Spleen (tissue), 11 donors: ENCODE results near the gene RAB40B. TPM values are rescaled to one million over a fixed set of nuclear protein-coding genes. Genes with fewer than 3 reads are reported as not detected.
"Not testable (repeated sequence)": the region's sequence is repeated elsewhere in the genome, so short reads cannot be mapped to it uniquely, and the experiment has no call there.

Experiments
- DNase-seq: peaks from one replicate; pipeline ENCODE4 v3.0.0-alpha.2; 2020
- H3K27ac ChIP-seq, 8 donors: fragments of 200-600 bp; sonication (generic) in 7 of 8; 1 replicate in 4 of 8; 2 replicates in 4 of 8; pipeline versions ENCODE4 v1.5.0 to v1.8.0; 2016 to 2021; ENCODE audit warnings: inconsistent platforms in 4 of 8, mild to moderate bottlenecking in 4 of 8, moderate library complexity in 1 of 8
- H3K27me3 ChIP-seq, 7 donors: fragments of 200-600 bp; sonication (generic) in 6 of 7; replicated peaks in 1 of 7; 1 replicate in 4 of 7; 2 replicates in 3 of 7; pipeline versions ENCODE4 v1.5.0 to v1.8.0; 2016 to 2021; ENCODE audit warnings: inconsistent platforms in 3 of 7, mild to moderate bottlenecking in 1 of 7
- H3K36me3 ChIP-seq, 6 donors: fragments of 200-600 bp; sonication (generic) in 5 of 6; 1 replicate in 4 of 6; 2 replicates in 2 of 6; pipeline versions ENCODE4 v1.5.0 to v1.8.0; 2016 to 2021; ENCODE audit warnings: inconsistent platforms in 2 of 6
- H3K4me1 ChIP-seq, 6 donors: fragments of 200-600 bp; sonication (generic) in 5 of 6; 1 replicate in 3 of 6; 2 replicates in 3 of 6; pipeline versions ENCODE4 v1.5.0 to v1.8.0; 2016 to 2021; ENCODE audit warnings: inconsistent platforms in 3 of 6
- H3K4me3 ChIP-seq, 8 donors: fragments of 200-600 bp; sonication (generic) in 7 of 8; 1 replicate in 4 of 8; 2 replicates in 4 of 8; pipeline versions ENCODE4 v1.5.0 to v1.8.0; 2016 to 2021; ENCODE audit warnings: inconsistent platforms in 4 of 8, mild to moderate bottlenecking in 4 of 8, moderate library complexity in 2 of 8
- H3K9me3 ChIP-seq, 8 donors: fragments of 200-600 bp; sonication (generic) in 7 of 8; 1 replicate in 4 of 8; 2 replicates in 4 of 8; pipeline versions ENCODE4 v1.5.0 to v1.8.0; 2016 to 2021; ENCODE audit warnings: inconsistent platforms in 4 of 8
- CTCF ChIP-seq, 11 experiments: fragments of 200-600 bp in 7 of 11; fragments of 450-650 bp in 4 of 11; sonication (generic) in 4 of 11; IDR thresholded peaks in 8 of 11; conservative IDR thresholded peaks in 3 of 11; 1 replicate in 7 of 11; 2 replicates in 4 of 11; pipeline versions ENCODE4 v1.4.0 to v1.8.0; 2016 to 2021; ENCODE audit warnings: antibody characterized with exemption in 11 of 11, inconsistent platforms in 4 of 11, mild to moderate bottlenecking in 1 of 11
- POLR2A ChIP-seq, 3 donors: fragments of 450-650 bp; IDR thresholded peaks; one replicate each; pipeline ENCODE4 v1.5.1; 2017; ENCODE audit warnings: antibody characterized with exemption in 3 of 3, mild to moderate bottlenecking in 1 of 3
- POLR2AphosphoS5 ChIP-seq, 3 donors: sonication (generic); formaldehyde crosslinking; IDR thresholded peaks; one replicate each; pipeline ENCODE4 v1.5.1; 2017; ENCODE audit warnings: antibody characterized with exemption in 3 of 3
- WGBS, 5 donors: extraction: QIAGEN DNeasy Blood & Tissue Kit in 3 of 5; methylation state at CpG; one replicate each; pipeline versions ENCODE4 v1.1.5 to v1.1.7; 2013 to 2018; 5-methylcytosine and 5-hydroxymethylcytosine counted together
- intact Hi-C: fragments of 100-400 bp; cut with DNase I; formaldehyde crosslinking; loops from one replicate; pipeline ENCODE4 v1.15.0; 2023; ENCODE audit warnings: low total_unique reads
- polyA plus RNA-seq, 3 donors: library from polyadenylated mRNA; stranded (reverse); fragments of 200-250 nt; gene quantifications; one replicate each; pipeline ENCODE4 v1.2.1, GENCODE V29; 2013
- total RNA-seq, 7 donors: library from RNA; depleted of rRNA in 3 of 7; stranded (reverse); fragments of >200 nt in 3 of 7; fragmentation: NEBNext Ultra II Directional in 4 of 7; extraction: Animal tissue kit (Norgen Biotek cat#: 25700) in 4 of 7; gene quantifications; one replicate each; pipeline versions ENCODE4 v1.1.0 to v1.2.1, GENCODE V29; 2016 to 2021
- donor health status: healthy with polysubstance abuse.
- donor health status: DM: no; HTN: no; CAD: no; lungs with moderate emphysema.
- donor health status: DM: no; HTN: no; CAD: no.
- donor health status: Bipolar disorder and iron deficiency.
- donor health status: healthy.
- donor health status: DM: no; HTN: no; CAD: no.
- donor health status: DM: yes; HTN: yes; CAD: no.

Gene RAB40B
- total and polyA plus RNA-seq, 10 donors = 4.1 to 13.6 (median 6.9) TPM

- TF ChIP-seq POLR2AphosphoS5 (IDR thresholded peaks at IDR 0.05) (no peak), POLR2A (IDR thresholded peaks at IDR 0.05) (no peak), CTCF (IDR thresholded peaks at IDR 0.05 in 8 of 11, conservative IDR thresholded peaks at IDR 0.05 in 3 of 11) (no peak)
- peak overlapping the region in 7 of 8 donors; percentile 5 to 65 (median 50) for H3K27ac ChIP-seq
- no peaks in the 10 kb centered on the region for H3K9me3 ChIP-seq
- H3K4me1 ChIP-seq = peaks cover 0 to 16% (median 6%) of the 10 kb centered on the region in 6 donors
- H3K4me3 ChIP-seq = no peak overlapping the region
- intact Hi-C loops = loop anchor here (10.0 kb wide), 1 partner anchor 100 kb away; the partner anchor contains the start of gene TBCD
- WGBS, 5 donors = 31 to 49% (median 44%) methylated on average over 15 of the region's 15 CpGs
- H3K27me3 ChIP-seq = no peaks in the 10 kb centered on the region
- DNase-seq = no peak
- H3K36me3 ChIP-seq = peaks cover 0 to 26% (median 0%) of the 10 kb centered on the region in 6 donors
Measured at GRCh38 chr17:82655038-82655479, 43.4 kb downstream of the RAB40B start.

- Histone ChIP-seq H3K27ac (peak overlapping the region in 6 of 8 donors; percentile 5 to 65 (median 52)), H3K4me1 (peaks cover 0 to 16% (median 6%) of the 10 kb centered on the region in 6 donors), H3K36me3 (peaks cover 0 to 26% (median 0%) of the 10 kb centered on the region in 6 donors)
- 78 to 91% (median 83%) methylated on average over 6 of the region's 6 CpGs for WGBS, 5 donors
- H3K27me3 ChIP-seq, H3K4me3 ChIP-seq, H3K9me3 ChIP-seq: not testable (repeated sequence)
- peak; percentile 24 for DNase-seq
- intact Hi-C loops = loop anchor here (10.0 kb wide), 1 partner anchor 100 kb away; the partner anchor contains the start of gene TBCD
Measured at GRCh38 chr17:82654611-82655010, 43.9 kb downstream of the RAB40B start.

- 88 to 94% (median 90%) methylated on average over 22 to 30 of the region's 30 CpGs for WGBS, 5 donors
- no peaks in the 10 kb centered on the region for H3K9me3 ChIP-seq
- peaks cover 0 to 23% (median 6%) of the 10 kb centered on the region in 6 donors for H3K4me1 ChIP-seq
- H3K27ac ChIP-seq = peak overlapping the region in 2 of 8 donors; percentile 50 to 65
- no peak overlapping the region for H3K4me3 ChIP-seq
- intact Hi-C loops = loop anchor here (10.0 kb wide), 1 partner anchor 101 kb away; the partner anchor contains the start of gene TBCD
- TF ChIP-seq CTCF (IDR thresholded peaks at IDR 0.05 in 8 of 11, conservative IDR thresholded peaks at IDR 0.05 in 3 of 11) = no peak
- no peak for TF ChIP-seq POLR2A (IDR thresholded peaks at IDR 0.05)
- no peak for TF ChIP-seq POLR2AphosphoS5 (IDR thresholded peaks at IDR 0.05)
- no peak for DNase-seq
- no peaks in the 10 kb centered on the region for H3K27me3 ChIP-seq
- H3K36me3 ChIP-seq = peaks cover 0 to 21% (median 0%) of the 10 kb centered on the region in 6 donors
Measured at GRCh38 chr17:82653651-82654528, 44.6 kb downstream of the RAB40B start.

GRCh38 chr17:82650723-82651122 lies 47.8 kb downstream of the RAB40B start:
- no peak overlapping the region for H3K27ac ChIP-seq
- H3K4me1 ChIP-seq = peaks cover 17 to 46% (median 26%) of the 10 kb centered on the region in 6 donors
- 79 to 86% (median 83%) methylated on average over 9 to 10 of the region's 10 CpGs for WGBS, 5 donors
- intact Hi-C loops = loop anchor here (10.0 kb wide), 1 partner anchor 104 kb away; the partner anchor contains the start of gene TBCD
- no peaks in the 10 kb centered on the region for H3K9me3 ChIP-seq
- TF ChIP-seq POLR2A (IDR thresholded peaks at IDR 0.05) (no peak), POLR2AphosphoS5 (IDR thresholded peaks at IDR 0.05) (no peak), CTCF (IDR thresholded peaks at IDR 0.05 in 8 of 11, conservative IDR thresholded peaks at IDR 0.05 in 3 of 11) (no peak)
- H3K4me3 ChIP-seq = no peak overlapping the region
- H3K27me3 ChIP-seq = no peaks in the 10 kb centered on the region
- DNase-seq = no peak
- H3K36me3 ChIP-seq = no peaks in the 10 kb centered on the region
